PFSK-1 (cell line): ENCODE results near the gene SNAP25.

Experiments used
- REST ChIP-seq, 2 experiments: IDR thresholded peaks; 2 replicates each; pipeline versions ENCODE4 v1.6.1 to v1.8.0; 2011 to 2012; ENCODE audit warnings: low read depth in 2 of 2, low read length in 2 of 2, control low read depth in 1 of 2, inconsistent platforms in 1 of 2, mild to moderate bottlenecking in 1 of 2, moderate library complexity in 1 of 2; ENCODE audit not compliant: insufficient read depth in 1 of 2
- TAF1 ChIP-seq: IDR thresholded peaks from 2 replicates; pipeline ENCODE4 v1.6.1; 2012; ENCODE audit warnings: low read length, control low read depth, borderline replicate concordance; ENCODE audit not compliant: insufficient read depth

- TF ChIP-seq REST (IDR thresholded peaks at IDR 0.05; ENCODE audit: insufficient read depth in 1 of 2, low read depth in 2 of 2, low read length in 2 of 2) (no peak), TAF1 (no peak)
Measured at GRCh38 chr20:10297684-10298240, 79.1 kb downstream of the SNAP25 start.
